Keratinocyte (primary cell): Measurements from ENCODE around the gene RRAS2. TPM values are rescaled to one million over a fixed set of nuclear protein-coding genes. Genes with fewer than 3 reads are reported as not detected.

ENCODE experiments used
- DNase-seq: peaks from one replicate; pipeline ENCODE4 v3.0.0-alpha.2; 2011; ENCODE audit warnings: low read depth, missing footprints, low spot score
- FAIRE-seq: peaks from 2 replicates; lab custom pipeline; 2011; peaks lifted over from hg19 to GRCh38; lab: Jason Lieb, UNC
- H2AFZ ChIP-seq: 2 replicates; pipeline ENCODE4 v1.6.0; 2012; ENCODE audit warnings: low read length, control low read depth, inconsistent platforms; ENCODE audit not compliant: control insufficient read depth
- H3K27ac ChIP-seq: 2 replicates; pipeline ENCODE4 v1.5.1; 2011; ENCODE audit warnings: low read length; ENCODE audit not compliant: control insufficient read depth, insufficient read depth
- H3K27me3 ChIP-seq: 3 replicates; pipeline ENCODE4 v1.6.0; 2011; ENCODE audit warnings: low read length; ENCODE audit not compliant: control insufficient read depth, insufficient read depth; ENCODE audit errors: extremely low read depth
- H3K36me3 ChIP-seq, 2 experiments: 2 replicates in 1 of 2; 3 replicates in 1 of 2; pipeline ENCODE4 v1.5.1; 2011; ENCODE audit warnings: low read length in 2 of 2, mild to moderate bottlenecking in 1 of 2; ENCODE audit not compliant: control insufficient read depth in 2 of 2, insufficient read depth in 2 of 2; ENCODE audit errors: extremely low read depth in 1 of 2
- H3K4me1 ChIP-seq: 3 replicates; pipeline ENCODE4 v1.5.1; 2011; ENCODE audit warnings: low read length; ENCODE audit not compliant: control insufficient read depth, insufficient read depth; ENCODE audit errors: extremely low read depth
- H3K4me2 ChIP-seq: 3 replicates; pipeline ENCODE4 v1.6.0; 2011; ENCODE audit warnings: low read depth, low read length; ENCODE audit not compliant: control insufficient read depth, insufficient read depth; ENCODE audit errors: extremely low read depth
- H3K4me3 ChIP-seq, 3 experiments: fragments of 200-600 bp in 1 of 3; sonication (generic) in 1 of 3; 2 replicates in 2 of 3; 3 replicates in 1 of 3; pipeline ENCODE4 v1.5.1; 2011 to 2016; ENCODE audit warnings: low read length in 3 of 3, mild to moderate bottlenecking in 3 of 3, control low read depth in 2 of 3, inconsistent platforms in 1 of 3, low read depth in 1 of 3, mixed read lengths in 1 of 3, mixed run types in 1 of 3, moderate library complexity in 1 of 3; ENCODE audit not compliant: control insufficient read depth in 2 of 3, insufficient read depth in 2 of 3; ENCODE audit errors: extremely low read depth in 1 of 3
- H3K79me2 ChIP-seq: 2 replicates; pipeline ENCODE4 v1.6.0; 2012; ENCODE audit warnings: low read length; ENCODE audit not compliant: control insufficient read depth, insufficient read depth
- H3K9ac ChIP-seq: 3 replicates; pipeline ENCODE4 v1.6.0; 2011; ENCODE audit warnings: low read length; ENCODE audit not compliant: control insufficient read depth, insufficient read depth; ENCODE audit errors: extremely low read depth
- H3K9me1 ChIP-seq: 3 replicates; pipeline ENCODE4 v1.6.0; 2011; ENCODE audit warnings: low read length; ENCODE audit not compliant: control insufficient read depth, insufficient read depth; ENCODE audit errors: extremely low read depth
- H3K9me3 ChIP-seq: 2 replicates; pipeline ENCODE4 v1.5.1; 2012; ENCODE audit warnings: low read depth, low read length; ENCODE audit not compliant: control insufficient read depth
- H4K20me1 ChIP-seq: 3 replicates; pipeline ENCODE4 v1.6.0; 2011; ENCODE audit warnings: low read length; ENCODE audit not compliant: control insufficient read depth, insufficient read depth; ENCODE audit errors: extremely low read depth
- CTCF ChIP-seq, 3 experiments: IDR thresholded peaks in 1 of 3; conservative IDR thresholded peaks in 1 of 3; optimal IDR thresholded peaks in 1 of 3; 2 replicates in 2 of 3; 3 replicates in 1 of 3; pipeline versions ENCODE3 to v1.5.1; 2011; ENCODE audit warnings: low read length in 3 of 3, mild to moderate bottlenecking in 3 of 3, moderate library complexity in 2 of 3, control low read depth in 1 of 3, inconsistent platforms in 1 of 3; ENCODE audit not compliant: insufficient read depth in 2 of 3; ENCODE audit errors: extremely low read depth in 1 of 3
- EZH2 ChIP-seq: IDR thresholded peaks from one replicate; pipeline ENCODE4 v1.6.1; 2012; ENCODE audit warnings: inconsistent platforms, mild to moderate bottlenecking, low read length, moderate library complexity
- dilution Hi-C: fragments of 300-500 bp; cut with MboI; formaldehyde crosslinking; loops from one replicate; pipeline ENCODE4 v1.7.0; 2020; ENCODE audit warnings: low sequenced_read_pairs; ENCODE audit not compliant: extremely low pct_ligation_motif_present
- polyA plus RNA-seq, 5 experiments: library from polyadenylated mRNA; depleted of rRNA in 3 of 5; stranded (reverse) in 3 of 5; stranded (forward) in 1 of 5; unstranded in 1 of 5; fragments of >200 nt; gene quantifications; 1 replicate in 1 of 5; 2 replicates in 3 of 5; 3 replicates in 1 of 5; pipeline versions ENCODE4 v1.2.1 to v1.2.3, GENCODE V29; 2011 to 2012; ENCODE audit warnings: missing spikeins in 2 of 5, low read depth in 1 of 5, low replicate concordance in 1 of 5

The RRAS2 gene
- polyA plus RNA-seq, 1 donor (not counting 4 experiments of a cell fraction or from before 2014, with no cell fraction given), result 99.3 TPM

- H3K4me3 ChIP-seq, result no peak overlapping the region
- no peaks in the 10 kb centered on the region for H3K9me3 ChIP-seq
- H3K9me1 ChIP-seq, result no peaks in the 10 kb centered on the region
- no peak overlapping the region for H3K27ac ChIP-seq
- H3K9ac ChIP-seq, result no peak overlapping the region
- no peaks in the 10 kb centered on the region for H3K27me3 ChIP-seq
- H3K4me2 ChIP-seq, result no peak overlapping the region
- H4K20me1 ChIP-seq, result no peaks in the 10 kb centered on the region
- no peak for DNase-seq
- dilution Hi-C loops, result no loop called here
- no peaks in the 10 kb centered on the region for H3K79me2 ChIP-seq
- no peak overlapping the region for H2AFZ ChIP-seq
- TF ChIP-seq CTCF (optimal IDR thresholded peaks at IDR 0.05 in 1 of 3, IDR thresholded peaks at IDR 0.05 in 1 of 3, conservative IDR thresholded peaks at IDR 0.05 in 1 of 3; ENCODE audit: extremely low read depth in 1 of 3, insufficient read depth in 2 of 3, low read length in 3 of 3) (no peak), EZH2 (no peak)
- no peak for FAIRE-seq
- H3K4me1 ChIP-seq, result no peaks in the 10 kb centered on the region
- H3K36me3 ChIP-seq, result peaks cover 9 to 12% of the 10 kb centered on the region in 2 experiments
Measured at GRCh38 chr11:14273895-14274294, 85.1 kb downstream of the RRAS2 start.

- no peak overlapping the region for H3K4me2 ChIP-seq
- H3K9me1 ChIP-seq, result no peaks in the 10 kb centered on the region
- TF ChIP-seq EZH2, result no peak
- no peak for TF ChIP-seq CTCF (optimal IDR thresholded peaks at IDR 0.05 in 1 of 3, IDR thresholded peaks at IDR 0.05 in 1 of 3, conservative IDR thresholded peaks at IDR 0.05 in 1 of 3; ENCODE audit: extremely low read depth in 1 of 3, insufficient read depth in 2 of 3, low read length in 3 of 3)
- no peak overlapping the region for H3K9ac ChIP-seq
- H3K27ac ChIP-seq, result no peak overlapping the region
- dilution Hi-C loops, result no loop called here
- no peak overlapping the region for H2AFZ ChIP-seq
- DNase-seq, result no peak
- no peaks in the 10 kb centered on the region for H3K4me1 ChIP-seq
- H3K9me3 ChIP-seq, result no peaks in the 10 kb centered on the region
- H3K27me3 ChIP-seq, result no peaks in the 10 kb centered on the region
- peaks cover 9 to 15% of the 10 kb centered on the region in 2 experiments for H3K36me3 ChIP-seq
- H3K79me2 ChIP-seq, result no peaks in the 10 kb centered on the region
- H3K4me3 ChIP-seq, result no peak overlapping the region
- no peak for FAIRE-seq
- H4K20me1 ChIP-seq, result no peaks in the 10 kb centered on the region
Measured at GRCh38 chr11:14270690-14271542, 88.1 kb downstream of the RRAS2 start.
